CD4-positive, alpha-beta T cell treated with Interferon gamma for 1 hour (primary cell): ENCODE results near the gene CAV2.
A peak's percentile ranks its signal among the peaks of the same experiment; 100 is the strongest.

Experiments used
- DNase-seq: peaks from one replicate; pipeline ENCODE4 v3.0.0-alpha.2; 2020

Gene CAV2

DNA sequence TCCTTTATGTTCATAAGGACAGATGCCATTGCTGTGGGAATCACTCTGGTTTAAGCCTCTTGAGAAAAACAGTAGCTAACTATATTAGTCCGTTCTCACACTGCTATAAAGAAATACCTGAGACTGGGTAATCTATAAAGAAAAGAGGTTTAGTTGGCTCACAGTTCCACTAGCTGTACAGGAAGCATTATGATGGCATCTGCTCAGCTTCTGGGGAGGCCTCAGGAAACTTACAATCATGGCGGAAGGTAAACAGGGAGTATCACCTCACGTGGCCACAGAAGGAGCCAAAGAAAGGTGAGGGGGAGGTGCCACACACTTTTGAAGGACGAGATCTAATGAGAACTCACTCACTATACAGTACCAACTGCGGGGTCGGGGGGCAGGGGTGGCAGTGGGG, 2.9 kb upstream of the CAV2 start:
- no peak for DNase-seq

GRCh38 chr7:116497708-116498107, 1.8 kb upstream of the CAV2 start:
- DNase-seq: no peak

GRCh38 chr7:116500078-116500853, 728 bp downstream of the CAV2 start:
- no peak for DNase-seq

DNA sequence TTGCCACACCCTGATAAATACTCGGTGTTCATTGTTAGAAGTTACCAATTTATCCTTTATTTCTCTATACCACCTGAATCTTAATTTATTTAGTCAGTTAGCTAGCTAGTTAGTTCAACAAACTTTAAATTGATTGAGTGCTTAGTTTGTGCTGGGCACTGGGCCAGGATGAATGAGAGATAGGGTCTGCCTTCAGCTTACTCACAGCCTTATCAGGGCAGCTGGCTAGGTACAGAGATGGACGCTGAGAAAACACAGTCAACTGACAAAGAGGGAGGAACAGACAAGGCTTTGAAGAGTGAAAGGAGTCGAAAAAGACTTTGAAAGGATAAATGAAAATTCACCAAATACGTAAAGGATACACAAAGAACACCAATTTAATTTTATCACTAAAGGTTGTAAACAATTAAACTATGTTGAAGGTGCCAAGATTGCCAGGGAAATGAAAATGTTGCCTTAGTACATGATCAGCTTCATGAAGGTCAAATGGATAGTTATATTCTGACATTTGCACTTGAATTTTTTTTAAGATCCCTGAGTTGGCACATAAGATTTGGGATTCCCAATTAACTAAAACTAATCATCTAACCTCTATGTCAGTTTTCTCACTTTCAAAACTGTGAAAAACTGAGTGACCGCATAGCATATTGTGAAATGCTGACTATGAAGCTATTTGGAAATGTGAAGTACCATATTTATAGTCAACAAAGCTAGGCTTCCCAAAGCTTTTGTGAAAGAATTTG, 2.1 kb downstream of the CAV2 start:
- no peak for DNase-seq

DNA sequence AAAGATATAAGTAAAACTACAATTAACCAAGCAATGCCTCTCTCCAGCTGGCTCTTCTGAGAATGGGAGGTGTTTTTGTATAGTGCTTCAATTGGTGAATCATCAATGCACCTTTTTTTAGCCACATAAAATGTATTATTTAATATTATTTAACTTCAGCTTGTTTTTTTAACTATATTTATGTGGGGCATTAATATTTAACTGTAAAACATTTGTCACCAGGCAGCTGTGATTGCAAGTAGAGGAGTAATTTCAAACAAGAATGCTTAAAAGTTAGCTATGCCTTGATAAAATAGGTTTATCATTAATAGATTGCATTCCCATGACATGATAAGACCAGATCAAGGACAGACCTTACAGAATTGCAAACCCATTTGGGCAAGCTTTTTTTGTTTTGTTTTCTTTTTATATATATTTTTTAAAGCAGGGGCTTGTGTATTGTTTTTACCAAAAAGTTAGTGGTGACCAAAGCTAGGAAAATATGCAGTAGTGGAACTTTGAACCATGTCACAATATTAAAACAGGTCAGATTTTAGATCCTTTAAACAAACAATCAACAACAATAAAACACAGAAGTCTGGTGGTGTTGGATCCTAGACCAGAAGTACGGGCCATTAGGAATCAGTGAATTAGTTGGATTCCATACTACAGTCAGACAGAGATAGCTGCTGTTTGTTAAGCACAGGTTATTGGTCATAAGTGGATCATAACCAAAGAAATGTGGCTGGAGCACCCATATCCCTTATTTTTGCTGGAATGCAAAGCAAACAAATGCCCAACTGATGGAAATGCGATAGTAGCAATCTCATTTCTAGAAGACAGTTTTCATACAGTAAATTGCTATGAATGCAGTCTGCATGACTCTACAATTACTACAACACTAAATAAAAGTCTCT, 2.9 kb downstream of the CAV2 start:
- DNase-seq: no peak

DNA sequence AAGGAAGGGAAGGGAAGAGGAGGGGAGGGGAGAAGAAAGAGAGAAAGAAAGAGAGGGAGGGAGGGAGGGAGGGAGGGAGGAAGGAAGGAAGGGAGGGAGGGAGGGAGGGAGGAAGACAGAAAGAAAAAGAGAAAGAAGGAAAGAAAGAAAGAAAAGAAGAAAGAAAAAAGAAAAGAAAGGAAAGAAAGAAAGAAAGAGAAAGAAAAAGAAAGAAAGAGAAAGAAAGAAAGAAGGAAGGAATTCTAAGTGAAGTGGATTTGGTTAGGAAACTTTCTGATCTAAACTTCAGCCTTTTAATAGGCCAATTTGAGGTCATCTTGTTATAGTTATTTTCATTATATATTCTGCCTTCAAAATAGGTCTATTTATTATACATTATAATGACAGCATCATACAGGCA, 4.3 kb downstream of the CAV2 start:
- no peak for DNase-seq

GRCh38 chr7:116505278-116505677, 5.7 kb downstream of the CAV2 start:
- DNase-seq: no peak

DNA sequence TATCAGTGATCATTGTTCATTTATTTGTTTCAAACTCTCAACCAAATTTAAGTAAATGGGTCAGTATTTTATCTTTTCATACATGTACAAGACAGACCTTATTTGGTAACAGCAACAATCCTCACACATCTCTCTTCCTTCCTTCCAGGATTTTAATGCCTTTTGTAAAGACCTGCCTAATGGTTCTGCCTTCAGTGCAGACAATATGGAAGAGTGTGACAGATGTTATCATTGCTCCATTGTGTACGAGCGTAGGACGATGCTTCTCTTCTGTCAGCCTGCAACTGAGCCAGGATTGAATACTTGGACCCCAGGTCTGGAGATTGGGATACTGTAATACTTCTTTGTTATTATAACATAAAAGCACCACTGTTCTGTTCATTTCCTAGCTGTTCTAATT, 6.3 kb downstream of the CAV2 start:
- no peak for DNase-seq

DNA sequence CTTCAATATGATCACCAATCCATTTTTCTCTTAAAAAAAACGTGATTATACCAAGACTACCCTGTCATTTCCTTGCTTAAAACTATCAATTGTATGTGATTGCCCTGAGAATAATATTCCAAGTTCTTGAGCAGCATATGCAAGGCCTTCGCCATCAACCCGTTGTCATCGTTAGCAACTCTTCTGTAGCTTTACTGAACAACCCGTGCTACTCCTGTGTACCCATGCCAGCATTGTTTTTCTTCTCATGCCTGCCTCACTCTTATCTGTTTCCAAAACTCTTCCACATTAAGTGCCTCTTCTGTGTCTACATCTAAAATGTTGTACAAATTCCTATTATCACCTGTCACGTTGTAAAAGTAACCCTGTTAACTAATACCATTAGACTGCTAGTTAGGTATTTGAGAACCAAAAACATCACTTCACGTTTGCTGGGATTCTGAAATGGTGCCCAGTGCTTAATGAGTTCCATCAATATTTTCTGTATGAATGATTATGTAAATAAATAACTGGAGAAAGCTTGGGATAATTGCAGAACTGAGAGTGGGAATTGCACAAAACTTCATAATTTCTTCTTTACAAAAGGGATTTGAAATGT, 10.5 kb downstream of the CAV2 start:
- no peak for DNase-seq

GRCh38 chr7:116510795-116511194, 11.3 kb downstream of the CAV2 start:
- DNase-seq: no peak

GRCh38 chr7:116511552-116512519, 12.3 kb downstream of the CAV2 start:
- no peak for DNase-seq

- DNase-seq: no peak
Measured at GRCh38 chr7:116512520-116513188, 13.1 kb downstream of the CAV2 start.

DNA sequence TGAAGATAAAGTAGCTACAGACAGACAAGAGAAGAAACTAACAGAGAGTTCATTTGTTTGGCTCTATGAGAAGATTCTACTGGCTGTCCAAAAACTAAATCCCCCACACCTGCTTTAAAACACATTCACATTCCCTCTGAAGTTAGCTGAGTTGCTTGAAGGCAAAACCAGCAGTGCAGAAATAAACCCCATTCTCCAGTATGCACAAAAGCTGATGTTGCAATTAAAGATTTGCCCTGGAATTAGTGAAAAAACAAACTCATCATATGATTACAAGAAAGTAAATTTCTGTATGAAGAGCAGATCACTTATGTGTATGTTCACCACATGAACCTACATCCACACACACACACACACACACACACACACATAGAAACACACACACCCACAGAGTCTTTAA, 16.0 kb downstream of the CAV2 start:
- no peak for DNase-seq

- no peak for DNase-seq
Measured at GRCh38 chr7:116516324-116516723, 16.8 kb downstream of the CAV2 start.

GRCh38 chr7:116517626-116518025, 18.1 kb downstream of the CAV2 start:
- no peak for DNase-seq

- DNase-seq: no peak
Measured at GRCh38 chr7:116518961-116519360, 19.4 kb downstream of the CAV2 start.

- no peak for DNase-seq
Measured at GRCh38 chr7:116521046-116521664, 21.6 kb downstream of the CAV2 start.

GRCh38 chr7:116522247-116522646, 22.7 kb downstream of the CAV2 start:
- DNase-seq: no peak

- DNase-seq: no peak
Measured at GRCh38 chr7:116524221-116524608, 24.7 kb downstream of the CAV2 start.

GRCh38 chr7:116524609-116525297, 25.2 kb downstream of the CAV2 start, which contains the start of gene CAV1:
TSS of gene CAV1 (plus strand) at chr7:116525036. CDS start at chr7:116525063, 27 bp downstream.
- peak; percentile 15 for DNase-seq
